ENCODE results near the gene NPHP1.
A peak's percentile ranks its signal among the peaks of the same experiment; 100 is the strongest.
"Not testable (repeated sequence)": the region's sequence is repeated elsewhere in the genome, so short reads cannot be mapped to it uniquely, and the experiment has no call there.

Gene NPHP1

DNA sequence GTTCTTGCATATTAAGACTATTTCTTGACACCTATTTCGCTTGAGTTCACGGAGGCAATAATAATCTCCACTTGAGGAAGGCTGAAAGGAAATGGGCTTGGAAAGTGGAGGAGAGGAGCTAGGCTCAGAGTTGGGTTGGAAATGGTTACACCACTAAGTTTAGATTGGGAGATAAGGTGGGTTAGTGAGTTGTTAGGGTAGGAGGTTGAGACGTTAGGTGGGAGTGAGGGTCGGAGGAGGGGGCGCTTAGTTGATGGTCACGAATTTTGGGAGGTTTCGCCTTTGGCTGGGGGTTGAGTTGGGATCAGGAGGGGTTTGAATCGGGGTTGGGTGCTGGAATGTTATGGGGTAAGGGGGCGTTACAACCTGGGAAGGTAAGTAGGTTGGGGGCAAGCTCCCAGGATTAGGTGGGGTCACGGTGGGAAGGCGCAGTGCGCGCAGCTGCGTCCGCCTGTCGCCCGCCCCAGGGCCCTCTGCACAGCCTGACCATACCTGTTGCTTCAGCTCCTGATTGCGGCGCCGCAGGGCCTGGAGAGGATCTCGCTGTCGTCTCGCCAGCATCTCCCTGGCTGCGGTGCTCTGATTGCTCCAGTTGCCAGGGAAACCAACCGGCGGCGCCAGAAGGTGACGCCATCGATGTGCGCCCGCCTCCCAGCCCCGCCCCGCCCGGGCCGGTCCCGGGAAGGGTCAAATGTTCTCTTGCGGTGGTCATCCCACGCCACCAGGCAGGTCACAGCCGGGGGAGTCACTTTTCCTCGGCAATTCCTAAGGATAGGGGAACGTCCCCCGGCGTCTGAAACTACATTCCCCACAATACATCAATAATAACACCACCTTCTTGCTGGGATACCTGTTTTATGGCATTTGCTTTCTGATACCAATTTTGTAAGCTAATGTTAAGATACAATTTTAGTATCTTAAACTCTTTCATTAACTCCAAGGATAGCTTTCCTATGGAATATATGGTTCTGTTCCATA, at the start of gene NPHP1:
Gene NPHP1 (minus strand): TSS at position 606 of the 978 bp plus-strand sequence. CDS start 45 bp downstream, at position 561.
- peak; percentile 56 to 58 for DNase-seq

GRCh38 chr2:110248081-110248795, 43.4 kb upstream of the NPHP1 start:
- DNase-seq: not testable (repeated sequence)

- DNase-seq: not testable (repeated sequence)
Observed at GRCh38 chr2:110245488-110246435, 40.9 kb upstream of the NPHP1 start.

GRCh38 chr2:110243283-110243682, 38.5 kb upstream of the NPHP1 start:
- not testable (repeated sequence) for DNase-seq

DNA sequence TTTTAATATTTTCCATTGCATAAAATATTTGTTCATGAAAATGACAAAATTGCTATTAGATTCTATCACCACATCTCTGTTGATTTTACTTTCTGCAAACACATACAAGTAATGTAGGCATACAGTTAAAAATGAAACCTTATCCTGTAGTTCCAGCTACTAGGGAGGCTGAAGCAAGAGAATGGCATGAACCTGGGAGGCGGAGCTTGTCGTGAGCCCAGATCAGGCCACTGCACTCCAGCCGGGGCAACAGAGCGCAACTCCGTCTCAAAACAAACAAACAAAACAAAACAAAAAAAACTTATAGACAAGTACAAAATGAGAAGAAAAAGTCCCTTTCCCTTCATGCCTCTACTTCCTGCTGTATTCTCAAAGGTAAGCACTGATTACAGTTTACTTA, 29.7 kb upstream of the NPHP1 start:
- not testable (repeated sequence) for DNase-seq

DNA sequence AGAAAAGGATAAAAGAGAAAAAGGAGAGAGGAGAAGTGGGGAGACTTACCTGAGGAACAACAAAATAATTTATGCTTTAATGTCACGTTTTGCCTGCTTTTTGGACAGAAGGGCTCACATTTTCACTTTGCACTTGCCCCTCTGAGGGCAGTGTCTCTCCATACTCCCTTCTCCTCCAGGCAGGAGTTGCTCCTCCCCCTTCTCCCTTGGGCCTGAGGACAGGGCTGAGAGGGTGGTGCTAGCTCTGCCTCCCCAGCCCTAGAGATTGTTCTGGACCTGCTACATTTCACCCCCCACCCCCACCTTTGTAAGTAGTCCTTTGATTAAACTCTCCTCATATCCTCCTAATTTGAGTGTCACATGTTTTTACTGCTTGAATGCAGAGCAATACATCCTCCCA, 25.1 kb upstream of the NPHP1 start:
- DNase-seq: not testable (repeated sequence)

- DNase-seq: not testable (repeated sequence)
Observed at GRCh38 chr2:110222626-110223025, 17.8 kb upstream of the NPHP1 start.

GRCh38 chr2:110221938-110222337, 17.1 kb upstream of the NPHP1 start:
- DNase-seq: no peak

GRCh38 chr2:110220190-110220564, 15.4 kb upstream of the NPHP1 start:
- no peak for DNase-seq

DNA sequence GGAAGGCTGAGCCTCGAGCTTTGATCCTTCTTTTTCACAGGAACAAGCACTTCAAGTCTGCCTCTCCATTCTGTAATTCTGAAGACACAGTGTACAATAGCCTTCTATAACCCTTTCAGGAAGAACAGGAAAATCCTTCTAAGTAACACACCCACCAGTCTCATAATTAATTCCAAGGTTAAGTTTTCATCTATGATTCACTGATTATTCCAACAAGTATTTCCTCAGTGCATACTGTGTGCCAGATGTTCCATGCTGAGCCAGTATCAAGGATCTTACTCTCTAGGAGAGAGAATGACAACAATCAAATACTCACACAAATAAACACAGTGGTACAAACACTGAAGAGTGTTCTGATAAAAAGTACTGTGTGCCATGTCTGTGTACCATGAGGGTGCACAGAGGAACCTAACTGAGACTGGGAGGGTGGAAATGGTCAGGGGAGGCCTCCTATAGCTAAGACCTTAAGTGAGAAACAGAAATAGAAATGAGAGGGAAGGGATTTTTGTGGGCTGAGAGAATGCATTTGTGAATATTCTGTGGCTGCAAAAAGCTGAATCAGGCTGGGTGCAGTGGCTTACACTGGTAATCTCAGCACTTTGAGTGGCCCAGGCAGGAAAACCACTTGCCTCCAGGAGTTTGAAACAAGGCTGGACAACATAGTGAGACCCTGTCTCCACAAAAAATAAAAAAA, 14.8 kb upstream of the NPHP1 start:
- DNase-seq: no peak

DNA sequence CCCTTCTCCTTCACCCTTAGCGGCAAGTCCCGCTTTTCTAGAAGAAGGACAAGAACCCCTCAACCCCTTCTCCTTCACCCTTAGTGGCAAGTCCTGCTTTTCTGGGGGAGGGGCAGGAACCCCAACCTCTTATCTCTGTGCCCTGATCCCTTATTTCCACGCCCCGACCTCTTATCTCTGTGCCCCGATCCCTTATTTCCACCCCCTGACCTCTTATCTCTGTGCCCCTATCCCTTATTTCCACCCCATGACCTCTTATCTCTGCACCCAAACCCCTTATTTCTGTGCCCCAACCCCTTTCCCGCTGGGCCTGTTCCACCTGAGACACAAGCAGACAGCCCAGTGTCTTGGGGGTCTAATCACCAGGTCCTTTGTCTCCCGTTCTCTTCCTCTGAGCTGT, 14.1 kb upstream of the NPHP1 start:
- not testable (repeated sequence) for DNase-seq

GRCh38 chr2:110216803-110217202, 12.0 kb upstream of the NPHP1 start:
- DNase-seq: no peak

- DNase-seq: no peak
Observed at GRCh38 chr2:110216199-110216598, 11.4 kb upstream of the NPHP1 start.

- no peak for DNase-seq
Observed at GRCh38 chr2:110215566-110216158, 10.8 kb upstream of the NPHP1 start.

GRCh38 chr2:110215091-110215490, 10.3 kb upstream of the NPHP1 start:
- no peak for DNase-seq

- DNase-seq: not testable (repeated sequence)
Observed at GRCh38 chr2:110213522-110213921, 8.7 kb upstream of the NPHP1 start.

GRCh38 chr2:110211938-110212858, 7.4 kb upstream of the NPHP1 start, which contains the start of gene MTLN:
MTLN (minus strand) TSS chr2:110212547; CDS start chr2:110212525, 22 bp downstream.
- peak; percentile 42 to 70 for DNase-seq

DNA sequence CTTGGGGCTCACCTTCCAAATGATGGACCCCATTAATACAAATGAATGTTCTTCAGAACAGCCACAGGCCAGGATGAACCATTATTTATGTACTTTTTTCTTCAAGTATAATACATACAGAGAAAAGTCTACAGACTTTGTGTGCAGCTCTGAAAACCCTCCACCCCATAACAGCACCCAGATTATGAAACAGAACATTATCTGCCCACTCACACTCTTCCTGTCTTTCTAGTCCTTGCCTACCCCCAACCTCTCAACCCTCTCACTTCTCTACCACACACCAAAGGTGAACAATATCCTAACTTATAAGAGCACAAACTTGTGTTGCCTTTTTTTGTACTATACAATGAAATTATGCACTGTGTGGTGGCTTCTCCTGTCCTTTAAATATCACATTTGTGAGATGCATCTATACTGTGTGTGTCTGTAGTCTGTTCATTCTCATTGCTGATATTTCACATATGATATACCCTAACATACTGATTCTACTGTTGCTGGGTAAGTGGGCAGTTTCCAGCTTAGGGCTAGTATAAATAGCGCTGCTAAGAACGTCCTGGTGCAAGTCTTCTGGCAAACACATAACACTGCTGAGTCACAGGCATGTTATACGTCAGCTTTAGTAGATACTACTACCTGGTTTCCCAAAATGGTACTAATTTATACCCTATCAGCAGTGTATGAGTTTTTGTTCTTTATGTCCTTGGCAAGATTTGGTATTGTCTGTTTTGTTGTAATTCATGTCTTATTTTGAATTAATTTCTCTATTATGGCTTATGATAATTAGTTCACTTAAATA, 1.0 kb upstream of the NPHP1 start:
- DNase-seq: no peak

DNA sequence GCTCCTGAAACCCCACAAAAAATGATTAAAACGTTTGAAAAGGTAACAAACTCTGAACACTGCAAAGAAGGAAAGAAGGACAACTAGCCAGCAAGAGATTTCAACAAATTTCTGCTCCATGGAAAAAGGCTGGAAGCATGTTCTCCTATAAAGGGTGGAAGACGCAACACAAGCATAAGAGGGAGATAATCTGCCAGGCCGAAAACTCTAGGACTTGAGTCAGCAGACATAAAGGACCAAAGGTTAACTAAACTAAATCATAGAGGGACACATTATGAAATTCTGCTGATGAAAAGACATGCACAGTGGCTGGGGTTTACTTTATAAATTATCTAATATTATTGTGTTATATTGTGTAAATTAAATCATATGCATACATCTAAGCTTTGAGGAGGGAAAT, 6.8 kb downstream of the NPHP1 start:
- DNase-seq: no peak

Data from AML-193 (cell line).